ENCODE measurements around the gene WIPI1. TPM values are rescaled to one million over a fixed set of nuclear protein-coding genes. Genes with fewer than 3 reads are reported as not detected.

The WIPI1 gene
- total RNA-seq, 1 donor from 2014 or later, result 21.4 TPM

Other genes with a start within 250 kb of the WIPI1 start
- 79.7 and 87.5 TPM in 2 replicates for gene AMZ2, start 209.5 kb downstream of the WIPI1 start, total RNA-seq
- gene SLC16A6, start 166.4 kb downstream of the WIPI1 start, total RNA-seq, result 5.3 and 5.7 TPM in 2 replicates
- gene ARSG, start 166.0 kb downstream of the WIPI1 start, total RNA-seq, result 10.4 and 11.7 TPM in 2 replicates
- gene PRKAR1A, start 54.9 kb upstream of the WIPI1 start, total RNA-seq, result 187 and 190 TPM in 2 replicates
- gene FAM20A, start 143.9 kb upstream of the WIPI1 start, total RNA-seq, result not detected in 2 replicates